ENCODE data around the gene RTP4.
A peak's percentile ranks its signal among the peaks of the same experiment; 100 is the strongest.

Gene RTP4

GRCh38 chr3:187368251-187369088 lies at the start of gene RTP4:
Gene RTP4, plus strand, starts transcription at chr3:187368385. Its CDS starts 57 bp downstream, at chr3:187368442.
- peak in 1 of 3 donors; percentile 47 for DNase-seq (ENCODE audit: low read depth in 2 of 3, low spot score in 1 of 3)

GRCh38 chr3:187318819-187319616 lies 49.2 kb upstream of the RTP4 start:
- peak; percentile 5 to 32 (median 10) for DNase-seq (ENCODE audit: low read depth in 2 of 3, low spot score in 1 of 3)

GRCh38 chr3:187319699-187320302 lies 48.4 kb upstream of the RTP4 start:
- peak; percentile 42 to 60 (median 50) for DNase-seq (ENCODE audit: low read depth in 2 of 3, low spot score in 1 of 3)

GRCh38 chr3:187321766-187322165 lies 46.4 kb upstream of the RTP4 start:
- no peak for DNase-seq (ENCODE audit: low read depth in 2 of 3, low spot score in 1 of 3)

- DNase-seq (ENCODE audit: low read depth in 2 of 3, low spot score in 1 of 3) = no peak
Observed at GRCh38 chr3:187322291-187322690, 45.9 kb upstream of the RTP4 start.

GRCh38 chr3:187323091-187323490 lies 45.1 kb upstream of the RTP4 start:
- no peak for DNase-seq (ENCODE audit: low read depth in 2 of 3, low spot score in 1 of 3)

- DNase-seq (ENCODE audit: low read depth in 2 of 3, low spot score in 1 of 3) = no peak
Observed at GRCh38 chr3:187325632-187326031, 42.6 kb upstream of the RTP4 start.

GRCh38 chr3:187327845-187328244 lies 40.3 kb upstream of the RTP4 start:
- DNase-seq (ENCODE audit: low read depth in 2 of 3, low spot score in 1 of 3) = no peak

- DNase-seq (ENCODE audit: low read depth in 2 of 3, low spot score in 1 of 3) = no peak
Observed at GRCh38 chr3:187328691-187329090, 39.5 kb upstream of the RTP4 start.

- DNase-seq (ENCODE audit: low read depth in 2 of 3, low spot score in 1 of 3) = no peak
Observed at GRCh38 chr3:187334904-187335303, 33.3 kb upstream of the RTP4 start.

- no peak for DNase-seq (ENCODE audit: low read depth in 2 of 3, low spot score in 1 of 3)
Observed at GRCh38 chr3:187336322-187336721, 31.9 kb upstream of the RTP4 start.

- DNase-seq (ENCODE audit: low read depth in 2 of 3, low spot score in 1 of 3) = no peak
Observed at GRCh38 chr3:187340578-187340977, 27.6 kb upstream of the RTP4 start.

GRCh38 chr3:187342255-187342654 lies 25.9 kb upstream of the RTP4 start:
- no peak for DNase-seq (ENCODE audit: low read depth in 2 of 3, low spot score in 1 of 3)

- no peak for DNase-seq (ENCODE audit: low read depth in 2 of 3, low spot score in 1 of 3)
Observed at GRCh38 chr3:187343670-187344069, 24.5 kb upstream of the RTP4 start.

- no peak for DNase-seq (ENCODE audit: low read depth in 2 of 3, low spot score in 1 of 3)
Observed at GRCh38 chr3:187352581-187353575, 15.3 kb upstream of the RTP4 start.

- DNase-seq (ENCODE audit: low read depth in 2 of 3, low spot score in 1 of 3) = no peak
Observed at GRCh38 chr3:187358068-187358467, 10.1 kb upstream of the RTP4 start.

- DNase-seq (ENCODE audit: low read depth in 2 of 3, low spot score in 1 of 3) = no peak
Observed at GRCh38 chr3:187359798-187360486, 8.2 kb upstream of the RTP4 start.

GRCh38 chr3:187360596-187360995 lies 7.6 kb upstream of the RTP4 start:
- DNase-seq (ENCODE audit: low read depth in 2 of 3, low spot score in 1 of 3) = no peak

- no peak for DNase-seq (ENCODE audit: low read depth in 2 of 3, low spot score in 1 of 3)
Observed at GRCh38 chr3:187361835-187362234, 6.3 kb upstream of the RTP4 start.

GRCh38 chr3:187367561-187368103 lies 553 bp upstream of the RTP4 start:
- DNase-seq (ENCODE audit: low read depth in 2 of 3, low spot score in 1 of 3) = no peak

Measured in stimulated activated CD4-positive, alpha-beta T cell treated with anti-CD3 and anti-CD28 coated beads, Interleukin-12 subunit alpha, Interleukin-12 subunit beta, amount 100 ng/mL, for 48 hours (primary cell).